Measurements from ENCODE around the gene RNF222. TPM values are rescaled to one million over a fixed set of nuclear protein-coding genes. Genes with fewer than 3 reads are reported as not detected.
A peak's percentile ranks its signal among the peaks of the same experiment; 100 is the strongest.

Gene RNF222
- total RNA-seq, 1 experiment from 2014 or later = 0.09 TPM

DNA sequence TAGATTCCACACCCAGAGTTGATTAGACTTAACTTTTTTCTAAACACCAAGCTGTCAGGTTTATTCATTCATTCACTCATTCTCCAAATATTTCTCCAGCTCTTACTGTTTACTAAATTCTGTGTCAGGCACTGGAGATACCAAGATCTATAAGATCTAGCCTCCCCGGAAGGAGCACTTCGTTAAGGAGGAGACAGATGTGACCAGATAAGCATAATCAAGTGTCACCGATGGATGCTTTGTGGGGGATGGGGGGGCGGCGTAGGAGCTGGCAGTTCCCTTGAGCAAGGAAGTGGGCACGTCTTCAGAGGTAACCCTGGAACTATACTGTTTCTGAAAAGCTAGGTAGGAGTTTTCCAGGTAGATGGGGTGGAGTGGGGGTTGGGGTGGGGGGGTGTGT, 10.8 kb downstream of the RNF222 start:
- H3K9me3 Mint-ChIP-seq = no peaks in the 10 kb centered on the region; a peak in 1 of 5 replicates
- no peak overlapping the region for H2BK12ac ChIP-seq (ENCODE audit: insufficient read length, low read depth, low read length)
- no peak overlapping the region for H3K4me2 ChIP-seq (ENCODE audit: insufficient read depth, insufficient read length, low read length)
- no peak for DNase-seq
- no peak overlapping the region for H3K14ac ChIP-seq (ENCODE audit: insufficient read depth, low read length)
- H2BK20ac ChIP-seq (ENCODE audit: low read depth, low read length, poor library complexity, severe bottlenecking) = no peak overlapping the region
- no peak overlapping the region for H4K8ac ChIP-seq (replicated peaks; ENCODE audit: insufficient read length, low read depth, low read length)
- no peak overlapping the region for H3K18ac ChIP-seq (ENCODE audit: insufficient read length, low read depth, low read length)
- H3K27ac ChIP-seq (ENCODE audit: insufficient read length, low read depth, low read length) = no peak overlapping the region
- no peaks in the 10 kb centered on the region for H3K9me3 ChIP-seq (ENCODE audit: control insufficient read depth, low read depth, low read length)
- no peak overlapping the region for H3K4ac ChIP-seq (ENCODE audit: low read depth, low read length)
- no peak overlapping the region for H3K9ac ChIP-seq (ENCODE audit: extremely low read depth, insufficient read length, low read length)
- H3K4me1 Mint-ChIP-seq = peaks cover 13 to 28% of the 10 kb centered on the region in 2 experiments
- H3K4me3 Mint-ChIP-seq = no peak overlapping the region
- H3K27me3 ChIP-seq (ENCODE audit: insufficient read depth, low read length) = no peaks in the 10 kb centered on the region
- peaks cover 12% of the 10 kb centered on the region in 3 experiments for H3K36me3 Mint-ChIP-seq (ENCODE audit: insufficient read depth in 1 of 3, low read depth in 3 of 3)
- no peak overlapping the region for H2BK15ac ChIP-seq (ENCODE audit: low read depth, low read length)
- no CpG with 5 or more reads among the region's 6 CpGs for WGBS (ENCODE audit: extremely low coverage, insufficient read length, low lambda C conversion rate)
- TF ChIP-seq, protein P1, sequence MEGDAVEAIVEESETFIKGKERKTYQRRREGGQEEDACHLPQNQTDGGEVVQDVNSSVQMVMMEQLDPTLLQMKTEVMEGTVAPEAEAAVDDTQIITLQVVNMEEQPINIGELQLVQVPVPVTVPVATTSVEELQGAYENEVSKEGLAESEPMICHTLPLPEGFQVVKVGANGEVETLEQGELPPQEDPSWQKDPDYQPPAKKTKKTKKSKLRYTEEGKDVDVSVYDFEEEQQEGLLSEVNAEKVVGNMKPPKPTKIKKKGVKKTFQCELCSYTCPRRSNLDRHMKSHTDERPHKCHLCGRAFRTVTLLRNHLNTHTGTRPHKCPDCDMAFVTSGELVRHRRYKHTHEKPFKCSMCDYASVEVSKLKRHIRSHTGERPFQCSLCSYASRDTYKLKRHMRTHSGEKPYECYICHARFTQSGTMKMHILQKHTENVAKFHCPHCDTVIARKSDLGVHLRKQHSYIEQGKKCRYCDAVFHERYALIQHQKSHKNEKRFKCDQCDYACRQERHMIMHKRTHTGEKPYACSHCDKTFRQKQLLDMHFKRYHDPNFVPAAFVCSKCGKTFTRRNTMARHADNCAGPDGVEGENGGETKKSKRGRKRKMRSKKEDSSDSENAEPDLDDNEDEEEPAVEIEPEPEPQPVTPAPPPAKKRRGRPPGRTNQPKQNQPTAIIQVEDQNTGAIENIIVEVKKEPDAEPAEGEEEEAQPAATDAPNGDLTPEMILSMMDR (conservative IDR thresholded peaks at IDR 0.05) = no peak
- H4K20me1 ChIP-seq (ENCODE audit: control insufficient read depth, insufficient read depth, insufficient read length) = no peaks in the 10 kb centered on the region
- peaks cover 2% of the 10 kb centered on the region; the same call in 1 of the 2 replicates for H3K27me3 Mint-ChIP-seq (ENCODE audit: low read depth)
- no peak overlapping the region for H3K56ac ChIP-seq (ENCODE audit: insufficient read length, low read depth, low read length)
- peaks cover 5% of the 10 kb centered on the region for H3K23me2 ChIP-seq (ENCODE audit: insufficient read length, low read depth, low read length, poor library complexity, severe bottlenecking)
- H2BK5ac ChIP-seq (ENCODE audit: insufficient read length, low read length) = no peak overlapping the region
- no peak overlapping the region for H4K5ac ChIP-seq (ENCODE audit: insufficient read length, low read depth, low read length)
- H3K27ac Mint-ChIP-seq = peak overlapping the region in 1 of 3 experiments; percentile 66; a peak in 1 of 7 replicates
- H3K79me1 ChIP-seq (ENCODE audit: insufficient read depth, low read depth, low read length, poor library complexity, severe bottlenecking) = no peaks in the 10 kb centered on the region
- peaks cover 8% of the 10 kb centered on the region; the same call in 1 of the 2 replicates for H3K79me2 ChIP-seq (ENCODE audit: insufficient read depth, low read length)
- no peaks in the 10 kb centered on the region for H3K4me1 ChIP-seq (ENCODE audit: insufficient read depth, low read length)
- H4K91ac ChIP-seq (ENCODE audit: insufficient read length, low read depth, low read length) = no peak overlapping the region
- no peak overlapping the region for H3T11ph ChIP-seq (ENCODE audit: low read length)
- no peak overlapping the region for H3K23ac ChIP-seq (ENCODE audit: insufficient read length, low read depth, low read length)
- H2AK5ac ChIP-seq (ENCODE audit: insufficient read length, low read length) = no peak overlapping the region
- H2AFZ ChIP-seq (ENCODE audit: low read length) = no peak overlapping the region
- no peak overlapping the region for H2BK120ac ChIP-seq (ENCODE audit: low read depth, low read length, poor library complexity, severe bottlenecking)

Data from H9 (cell line).